Fibroblast of villous mesenchyme (primary cell): Measurements from ENCODE around the gene COL13A1. TPM values are rescaled to one million over a fixed set of nuclear protein-coding genes. Genes with fewer than 3 reads are reported as not detected.

Source experiments
- DNase-seq: peaks from one replicate; pipeline ENCODE4 v3.0.0-alpha.2; 2010; ENCODE audit warnings: low read depth
- H3K4me3 ChIP-seq: 2 replicates; pipeline ENCODE4 v1.5.1; 2011; ENCODE audit warnings: low read depth, mild to moderate bottlenecking, low read length
- total RNA-seq: library from RNA; depleted of rRNA; stranded (reverse); fragments of >200 nt; gene quantifications from 2 replicates; pipeline ENCODE4 v1.2.3, GENCODE V29; 2012
- TF ChIP-seq, protein P1 (sequence below): IDR thresholded peaks from 2 replicates; pipeline ENCODE4 v1.5.1; 2012; ENCODE audit warnings: low read depth, mild to moderate bottlenecking, low read length; ENCODE audit not compliant: insufficient read depth

Gene COL13A1
- total RNA-seq, 1 donor = 3.5 TPM

DNA sequence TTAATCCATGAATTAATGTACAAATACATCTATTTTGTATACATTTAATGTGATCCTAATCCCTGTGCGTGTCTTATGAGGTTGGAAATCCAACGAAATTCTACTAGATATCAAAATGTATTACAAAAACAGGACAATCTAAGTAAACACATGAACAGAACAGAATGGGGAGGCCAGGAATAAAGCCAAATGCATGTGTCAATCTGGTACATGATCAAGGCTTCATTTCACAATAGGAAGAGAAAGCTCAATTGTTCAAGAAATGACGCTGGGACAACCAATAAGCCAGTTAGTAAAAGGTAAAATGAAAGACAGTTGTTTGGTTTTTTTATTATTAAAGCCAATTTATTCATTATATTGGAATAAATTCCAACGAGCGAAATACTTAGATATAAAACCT, 83.0 kb downstream of the COL13A1 start:
- no peak for DNase-seq
- no peak overlapping the region for H3K4me3 ChIP-seq
- TF ChIP-seq, protein P1, sequence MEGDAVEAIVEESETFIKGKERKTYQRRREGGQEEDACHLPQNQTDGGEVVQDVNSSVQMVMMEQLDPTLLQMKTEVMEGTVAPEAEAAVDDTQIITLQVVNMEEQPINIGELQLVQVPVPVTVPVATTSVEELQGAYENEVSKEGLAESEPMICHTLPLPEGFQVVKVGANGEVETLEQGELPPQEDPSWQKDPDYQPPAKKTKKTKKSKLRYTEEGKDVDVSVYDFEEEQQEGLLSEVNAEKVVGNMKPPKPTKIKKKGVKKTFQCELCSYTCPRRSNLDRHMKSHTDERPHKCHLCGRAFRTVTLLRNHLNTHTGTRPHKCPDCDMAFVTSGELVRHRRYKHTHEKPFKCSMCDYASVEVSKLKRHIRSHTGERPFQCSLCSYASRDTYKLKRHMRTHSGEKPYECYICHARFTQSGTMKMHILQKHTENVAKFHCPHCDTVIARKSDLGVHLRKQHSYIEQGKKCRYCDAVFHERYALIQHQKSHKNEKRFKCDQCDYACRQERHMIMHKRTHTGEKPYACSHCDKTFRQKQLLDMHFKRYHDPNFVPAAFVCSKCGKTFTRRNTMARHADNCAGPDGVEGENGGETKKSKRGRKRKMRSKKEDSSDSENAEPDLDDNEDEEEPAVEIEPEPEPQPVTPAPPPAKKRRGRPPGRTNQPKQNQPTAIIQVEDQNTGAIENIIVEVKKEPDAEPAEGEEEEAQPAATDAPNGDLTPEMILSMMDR = no peak

DNA sequence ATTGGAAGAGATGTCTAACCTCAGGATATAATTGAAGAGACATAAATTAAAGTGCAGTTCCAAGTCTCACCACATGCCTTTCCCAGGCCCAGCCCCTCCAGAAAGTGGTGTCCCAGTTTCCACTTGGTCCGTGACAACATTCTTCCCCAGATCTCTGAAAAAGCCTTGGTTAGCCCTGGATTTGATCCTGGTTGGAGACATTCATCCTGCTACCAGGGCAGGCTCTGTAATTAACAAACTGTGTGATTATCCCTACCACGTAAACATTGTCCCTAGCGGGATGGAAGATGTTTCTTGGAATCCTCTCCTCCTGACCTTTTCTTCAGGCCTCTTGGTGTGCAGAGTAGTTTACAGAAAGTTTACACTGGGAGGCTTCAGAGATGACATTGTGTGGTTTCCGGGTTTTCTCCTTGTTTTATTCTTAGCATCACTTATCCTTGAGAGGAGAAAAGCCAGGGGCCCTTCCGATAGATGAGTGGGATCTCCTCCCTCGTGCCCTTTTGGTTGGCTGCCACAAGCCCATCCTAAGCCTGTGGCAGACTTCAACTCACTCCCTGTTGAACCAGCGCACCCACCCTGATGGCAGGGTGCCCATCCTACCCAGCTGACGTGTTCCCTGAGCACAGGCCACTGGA, 83.8 kb downstream of the COL13A1 start:
- DNase-seq = peak; percentile 65
- no peak overlapping the region for H3K4me3 ChIP-seq
- TF ChIP-seq, protein P1 = peak; percentile 56

DNA sequence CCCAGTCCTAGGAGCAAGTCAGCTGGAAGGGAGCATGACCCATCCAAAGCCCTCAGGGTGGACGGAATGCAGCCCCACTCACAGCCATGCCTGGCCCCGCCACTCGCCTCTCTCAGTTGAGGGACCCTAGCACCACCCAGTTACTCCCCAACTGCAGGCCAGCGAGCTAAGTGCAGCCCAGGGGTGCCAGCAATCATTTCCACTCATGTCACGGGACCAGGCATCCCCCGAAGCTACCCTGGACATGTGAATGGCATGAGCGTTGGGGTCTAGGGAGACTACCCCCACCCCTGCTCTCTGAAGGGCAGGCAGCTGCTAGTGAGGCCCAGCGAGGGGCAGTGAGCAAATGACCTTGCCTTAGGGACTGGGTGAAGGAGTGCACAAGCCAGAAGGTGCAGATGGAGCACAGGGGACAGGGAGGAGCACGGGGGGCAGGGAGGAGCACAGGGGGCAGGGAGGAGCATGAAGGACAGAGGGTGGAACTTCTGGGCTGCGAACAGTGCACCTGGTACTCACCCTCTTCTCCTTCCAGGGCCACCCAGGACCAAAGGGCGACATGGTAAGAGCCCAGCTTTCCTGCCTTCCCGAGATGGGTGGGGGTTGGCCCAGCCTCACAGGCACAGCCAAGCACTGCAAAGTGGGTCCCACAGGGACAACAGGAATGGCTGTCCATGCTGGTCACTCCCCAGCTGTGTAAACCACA, 87.3 kb downstream of the COL13A1 start:
- TF ChIP-seq, protein P1 = no peak
- DNase-seq = no peak
- no peak overlapping the region for H3K4me3 ChIP-seq

DNA sequence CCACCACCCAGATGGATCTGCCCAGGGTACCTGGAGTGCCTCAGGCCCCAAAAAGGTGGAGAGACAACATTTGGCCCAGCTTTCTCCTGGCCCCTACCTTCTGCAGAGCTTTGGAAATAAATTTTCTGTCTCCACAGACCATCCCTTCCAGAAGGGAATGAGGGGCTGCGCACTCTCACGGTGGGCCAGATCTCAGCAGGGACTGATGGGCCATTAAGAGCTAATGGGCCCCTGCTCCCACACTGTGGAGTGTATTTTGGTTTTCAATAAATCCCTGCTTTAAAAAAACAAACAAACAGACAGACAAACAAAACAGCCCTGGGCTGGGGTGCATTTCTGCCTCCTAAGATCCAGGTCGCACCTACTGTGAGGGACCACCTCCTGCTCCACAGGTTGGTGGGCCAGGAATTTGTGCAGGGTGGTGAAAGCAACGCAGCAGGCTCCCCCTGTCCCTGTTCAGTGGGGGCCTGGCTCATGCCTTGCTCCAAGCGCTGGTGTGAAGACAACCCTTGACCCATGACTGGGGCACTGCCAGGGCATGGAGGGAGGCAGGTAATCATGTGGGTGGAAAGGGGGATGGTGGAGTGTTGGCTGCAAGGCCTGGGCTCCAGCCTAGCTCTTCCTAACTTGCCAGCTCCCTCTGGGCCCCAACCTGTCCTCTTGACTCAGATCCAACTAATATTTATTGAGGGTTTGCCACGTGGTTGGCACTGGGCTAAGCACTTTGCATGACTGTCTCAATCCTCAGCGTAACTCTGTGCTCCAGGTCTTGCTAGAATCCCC, 88.5 kb downstream of the COL13A1 start:
- TF ChIP-seq, protein P1 = no peak
- H3K4me3 ChIP-seq = no peak overlapping the region
- DNase-seq = no peak

DNA sequence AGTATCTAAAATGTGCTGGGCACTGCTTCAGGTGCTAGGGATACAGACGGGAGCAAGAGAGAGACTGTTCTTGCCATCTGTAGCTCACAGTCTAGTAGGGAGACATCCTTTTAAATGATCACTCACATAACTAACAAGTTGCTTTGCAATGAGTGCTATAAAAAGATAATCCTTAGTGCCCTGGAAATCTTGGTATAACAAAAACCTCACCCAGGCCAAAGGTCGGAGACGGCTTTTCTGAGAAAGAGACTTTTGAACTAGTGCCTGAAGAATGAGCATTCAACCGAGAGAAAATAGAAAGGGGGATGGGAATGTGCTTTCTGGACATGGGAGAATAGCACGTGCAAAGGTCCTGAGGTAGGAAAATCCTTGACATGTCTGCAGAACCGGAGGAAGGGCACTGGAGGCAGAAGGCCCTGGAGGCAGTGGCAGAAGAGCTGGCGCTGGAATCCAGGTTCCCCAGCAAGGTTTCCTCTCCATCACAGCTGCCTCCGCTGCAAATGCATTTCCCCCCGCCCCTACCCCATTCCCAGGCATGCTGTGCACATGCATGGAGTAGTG, 89.4 kb downstream of the COL13A1 start:
- no peak for DNase-seq
- H3K4me3 ChIP-seq = no peak overlapping the region
- TF ChIP-seq, protein P1 = no peak

DNA sequence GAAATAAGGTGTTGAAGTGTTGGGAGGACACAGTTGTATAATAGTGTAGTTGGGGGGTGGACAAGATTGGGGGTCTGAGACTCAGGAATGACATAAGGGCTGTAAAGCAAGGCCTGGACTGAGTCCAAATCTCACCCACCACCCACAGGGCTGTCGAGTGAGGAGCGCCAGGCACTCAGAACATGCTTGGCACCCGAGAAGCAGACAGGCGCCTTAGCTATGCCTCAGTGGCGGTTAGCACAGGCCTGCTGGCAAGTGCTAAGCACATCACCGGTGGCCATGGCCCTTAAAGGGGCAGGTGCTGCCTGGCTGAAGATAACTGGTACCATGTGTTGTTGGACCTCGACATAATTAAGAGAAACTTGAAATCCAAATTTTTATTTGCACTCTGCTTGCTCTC, 90.7 kb downstream of the COL13A1 start:
- H3K4me3 ChIP-seq = no peak overlapping the region
- no peak for DNase-seq
- TF ChIP-seq, protein P1 = no peak
